Fibroblast of lung (primary cell): ENCODE data around the gene NPHP4.

Source experiments
- CTCF ChIP-seq, 2 donors: IDR thresholded peaks in 1 of 2; conservative IDR thresholded peaks in 1 of 2; 1 replicate in 1 of 2; 2 replicates in 1 of 2; pipeline ENCODE4 v1.5.1; 2011 to 2012; ENCODE audit warnings: low read length in 2 of 2, control low read depth in 1 of 2, inconsistent platforms in 1 of 2, low read depth in 1 of 2, mild to moderate bottlenecking in 1 of 2
- EZH2 ChIP-seq: IDR thresholded peaks from 2 replicates; pipeline ENCODE4 v1.5.1; 2012; ENCODE audit warnings: low read length, control low read depth, mild to moderate bottlenecking; ENCODE audit errors: missing control alignments

DNA sequence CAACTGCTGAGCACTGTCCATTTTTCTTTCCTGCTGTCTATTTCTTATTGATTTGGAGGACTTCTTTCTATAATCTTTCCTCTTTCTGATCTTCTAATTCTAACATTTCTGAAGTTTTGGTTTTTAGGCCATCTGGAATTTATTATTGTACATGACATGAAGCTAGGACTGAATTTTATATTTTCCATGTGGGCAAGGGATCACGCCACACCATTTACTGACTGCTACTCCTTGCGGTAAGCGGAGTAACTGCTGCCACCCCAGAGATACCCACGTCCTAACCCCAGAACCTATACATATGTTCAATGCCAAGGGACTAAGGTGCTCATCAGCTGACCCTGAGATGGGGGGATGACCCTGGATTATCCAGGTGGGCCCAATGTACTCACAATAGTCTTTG lies 70.6 kb downstream of the NPHP4 start:
- TF ChIP-seq EZH2 (no peak), CTCF (conservative IDR thresholded peaks at IDR 0.05 in 1 of 2, IDR thresholded peaks at IDR 0.05 in 1 of 2; ENCODE audit: low read depth in 1 of 2, low read length in 2 of 2) (no peak)
